Endothelial cell of umbilical vein (primary cell): ENCODE measurements around the gene MAB21L2. TPM values are rescaled to one million over a fixed set of nuclear protein-coding genes. Genes with fewer than 3 reads are reported as not detected.

Experiments
- BruUV-seq: library from RNA; stranded (reverse); fragments of 400-500 nt; replicated peaks from 2 replicates; lab custom pipeline; 2021; lab: Mats Ljungman, UMichigan
- CTCF ChIA-PET: fragments of 300-600, 350-600 bp; sonication (Branson Sonifier 250); formaldehyde crosslinking; loops from one replicate; lab custom pipeline; 2021; ENCODE audit warnings: antibody characterized with exemption, inconsistent platforms; lab: Charles Lee
- POLR2A ChIA-PET: fragments of 300-600, 350-600 bp; sonication (Branson Sonifier 250); formaldehyde crosslinking; loops from one replicate; lab custom pipeline; 2021; ENCODE audit warnings: antibody characterized with exemption, inconsistent platforms; lab: Charles Lee
- DNase-seq: peaks from one replicate; pipeline ENCODE4 v3.0.0-alpha.2; 2011; ENCODE audit warnings: low read depth, low spot score
- FAIRE-seq: peaks from 2 replicates; lab custom pipeline; 2011; peaks lifted over from hg19 to GRCh38; lab: Jason Lieb, UNC
- H2AFZ ChIP-seq: 2 replicates; pipeline ENCODE4 v1.6.0; 2012; ENCODE audit warnings: low read depth, low read length, control low read depth, inconsistent platforms
- H3K27ac ChIP-seq: 2 replicates; pipeline ENCODE4 v1.5.1; 2011; ENCODE audit warnings: low read depth, mild to moderate bottlenecking, control low read depth, low read length, moderate library complexity; ENCODE audit not compliant: insufficient read depth
- H3K27me3 ChIP-seq, 2 experiments: 2 replicates each; pipeline versions ENCODE4 v1.6.0 to v1.6.1; 2011; ENCODE audit warnings: low read length in 2 of 2, mixed read lengths in 1 of 2; ENCODE audit not compliant: control insufficient read depth in 2 of 2, insufficient read depth in 2 of 2
- H3K36me3 ChIP-seq, 2 experiments: 2 replicates in 1 of 2; 3 replicates in 1 of 2; pipeline ENCODE4 v1.5.1; 2011; ENCODE audit warnings: low read length in 2 of 2, mild to moderate bottlenecking in 1 of 2, moderate library complexity in 1 of 2; ENCODE audit not compliant: control insufficient read depth in 2 of 2, insufficient read depth in 2 of 2; ENCODE audit errors: extremely low read depth in 1 of 2
- H3K4me1 ChIP-seq: 3 replicates; pipeline ENCODE4 v1.5.1; 2011; ENCODE audit warnings: mild to moderate bottlenecking, low read length; ENCODE audit not compliant: control insufficient read depth, insufficient read depth; ENCODE audit errors: extremely low read depth
- H3K4me2 ChIP-seq: 2 replicates; pipeline ENCODE4 v1.6.1; 2011; ENCODE audit warnings: low read length, control low read depth, mixed read lengths; ENCODE audit not compliant: insufficient read depth
- H3K4me3 ChIP-seq, 3 experiments: fragments of 200-600 bp in 1 of 3; sonication (generic), shearing (Covaris generic) in 1 of 3; replicated peaks in 1 of 3; 2 replicates each; pipeline ENCODE4 v1.5.1; 2011 to 2016; ENCODE audit warnings: control low read depth in 3 of 3, low read length in 3 of 3, mild to moderate bottlenecking in 2 of 3, inconsistent platforms in 1 of 3, low read depth in 1 of 3, moderate library complexity in 1 of 3; ENCODE audit not compliant: insufficient read depth in 1 of 3
- H3K79me2 ChIP-seq: 2 replicates; pipeline ENCODE4 v1.6.0; 2012; ENCODE audit warnings: low read length, inconsistent platforms; ENCODE audit not compliant: control insufficient read depth, insufficient read depth
- H3K9ac ChIP-seq: replicated peaks from 2 replicates; pipeline ENCODE3; 2011; ENCODE audit warnings: low read length, control low read depth; ENCODE audit not compliant: insufficient read depth; ENCODE audit errors: extremely low read depth
- H3K9me1 ChIP-seq: replicated peaks from 3 replicates; pipeline ENCODE4 v1.6.0; 2011; ENCODE audit warnings: mild to moderate bottlenecking, low read length; ENCODE audit not compliant: control insufficient read depth, insufficient read depth; ENCODE audit errors: extremely low read depth
- H3K9me3 ChIP-seq: replicated peaks from 2 replicates; pipeline ENCODE4 v1.5.1; 2012; ENCODE audit warnings: low read length, inconsistent platforms; ENCODE audit not compliant: control insufficient read depth, insufficient read depth
- H4K20me1 ChIP-seq: replicated peaks from 2 replicates; pipeline ENCODE3; 2011; ENCODE audit warnings: mild to moderate bottlenecking, low read length; ENCODE audit not compliant: control insufficient read depth, insufficient read depth; ENCODE audit errors: extremely low read depth
- CTCF ChIP-seq, 2 donors: IDR thresholded peaks; 1 replicate in 1 of 2; 2 replicates in 1 of 2; pipeline ENCODE4 v1.5.1; 2011; ENCODE audit warnings: low read length in 2 of 2, mild to moderate bottlenecking in 2 of 2, moderate library complexity in 2 of 2, control low read depth in 1 of 2, inconsistent platforms in 1 of 2, low read depth in 1 of 2; ENCODE audit not compliant: insufficient read depth in 1 of 2; ENCODE audit errors: extremely low read depth in 1 of 2
- EZH2 ChIP-seq: IDR thresholded peaks from 2 replicates; pipeline ENCODE4 v1.6.1; 2012; ENCODE audit warnings: borderline replicate concordance, low read depth, mild to moderate bottlenecking, moderate library complexity, low read length, inconsistent platforms; ENCODE audit not compliant: severe bottlenecking
- FOS ChIP-seq: IDR thresholded peaks from 2 replicates; pipeline ENCODE4 v1.6.1; 2011; ENCODE audit warnings: mild to moderate bottlenecking, low read length, moderate library complexity, borderline replicate concordance; ENCODE audit not compliant: insufficient read depth
- GATA2 ChIP-seq: IDR thresholded peaks from 2 replicates; pipeline ENCODE4 v1.7.0; 2011; ENCODE audit warnings: low read depth, mild to moderate bottlenecking, moderate library complexity, mixed read lengths, low read length; ENCODE audit not compliant: insufficient read length, insufficient read depth
- JUN ChIP-seq: IDR thresholded peaks from 2 replicates; pipeline ENCODE4 v1.6.1; 2011; ENCODE audit warnings: borderline replicate concordance, low read depth; ENCODE audit not compliant: insufficient read length, insufficient read depth
- MAX ChIP-seq: IDR thresholded peaks from 2 replicates; pipeline ENCODE4 v1.6.1; 2011; ENCODE audit not compliant: insufficient read depth, insufficient read length
- MYC ChIP-seq: IDR thresholded peaks from one replicate; pipeline ENCODE4 v1.6.1; 2011; ENCODE audit warnings: mild to moderate bottlenecking, low read depth, low read length
- POLR2A ChIP-seq: IDR thresholded peaks from 2 replicates; pipeline ENCODE4 v1.6.1; 2012; ENCODE audit warnings: low read depth, mild to moderate bottlenecking, control low read depth, low read length
- POLR2AphosphoS5 ChIP-seq: IDR thresholded peaks from 2 replicates; pipeline ENCODE4 v1.6.1; 2012; ENCODE audit warnings: low read depth, mild to moderate bottlenecking, control low read depth, low read length, moderate library complexity; ENCODE audit not compliant: insufficient read depth
- dilution Hi-C: fragments of 300-500 bp; cut with MboI; formaldehyde crosslinking; loops from one replicate; pipeline ENCODE4 v1.15.0; 2019; ENCODE audit warnings: low sequenced_read_pairs; ENCODE audit not compliant: extremely low pct_ligation_motif_present
- intact Hi-C: fragments of 100-400 bp; cut with micrococcal nuclease; formaldehyde crosslinking; loops from one replicate; pipeline ENCODE4 v1.10.0; 2022
- polyA plus RNA-seq, 4 experiments: library from polyadenylated mRNA; depleted of rRNA in 3 of 4; stranded (reverse) in 3 of 4; unstranded in 1 of 4; fragments of >200 nt; gene quantifications; 2 replicates each; pipeline versions ENCODE4 v1.2.1 to v1.2.3, GENCODE V29; 2011 to 2012; ENCODE audit warnings: missing spikeins in 1 of 4
- total RNA-seq: library from RNA; stranded (reverse); gene quantifications from 2 replicates; pipeline ENCODE4 v1.2.3, GENCODE V29; 2021

Gene MAB21L2
- total and polyA plus RNA-seq, 2 donors (not counting 3 experiments of a cell fraction or from before 2014, with no cell fraction given), result not detected

- no peak overlapping the region for H3K9ac ChIP-seq
- H3K27me3 ChIP-seq, result no peaks in the 10 kb centered on the region
- no peak overlapping the region for H3K4me3 ChIP-seq
- DNase-seq (no peak), FAIRE-seq (no peak)
- ChIA-PET CTCF (interaction anchor here (1.1 to 2.0 kb wide), 5 partner anchors 8 to 243 kb away, joined by 3 to 11 read pairs (median 3); no protein-coding TSS in a partner anchor), POLR2A (interaction anchor here (0.6 kb wide), 1 partner anchor 169 kb away, joined by 4 read pairs; no protein-coding TSS in a partner anchor)
- no TSS peak for BruUV-seq
- no peak overlapping the region for H2AFZ ChIP-seq
- TF ChIP-seq GATA2, result no peak
- no peak for TF ChIP-seq POLR2A
- no peak for TF ChIP-seq CTCF (IDR thresholded peaks at IDR 0.05; ENCODE audit: extremely low read depth in 1 of 2, insufficient read depth in 1 of 2, low read depth in 1 of 2, low read length in 2 of 2)
- TF ChIP-seq EZH2, result no peak
- TF ChIP-seq POLR2AphosphoS5, result no peak
- no peak for TF ChIP-seq MAX
- no peak for TF ChIP-seq JUN
- TF ChIP-seq MYC, result no peak
- no peak for TF ChIP-seq FOS
- H4K20me1 ChIP-seq, result no peaks in the 10 kb centered on the region
- H3K36me3 ChIP-seq, result no peaks in the 10 kb centered on the region
- H3K79me2 ChIP-seq, result no peaks in the 10 kb centered on the region
- dilution Hi-C loops (no loop called here), intact Hi-C loops (no loop called here)
- no peaks in the 10 kb centered on the region for H3K9me3 ChIP-seq
- H3K9me1 ChIP-seq, result no peaks in the 10 kb centered on the region
- H3K4me1 ChIP-seq, result no peaks in the 10 kb centered on the region
- H3K4me2 ChIP-seq, result no peak overlapping the region
- H3K27ac ChIP-seq, result no peak overlapping the region
These were observed 40.3 kb upstream of the MAB21L2 start for GRCh38 chr4:150541681-150542080.
